Ishikawa (cell line): Measurements from ENCODE around the gene FASTKD2.

Source experiments
- CEBPB ChIP-seq: IDR thresholded peaks from 2 replicates; pipeline ENCODE4 v1.6.1; 2012
- CREB1 ChIP-seq: IDR thresholded peaks from 2 replicates; pipeline ENCODE4 v1.6.1; 2012; ENCODE audit warnings: low read depth
- EGR1 ChIP-seq: IDR thresholded peaks from 2 replicates; pipeline ENCODE4 v1.6.1; 2012
- EP300 ChIP-seq: IDR thresholded peaks from 2 replicates; pipeline ENCODE4 v1.6.1; 2012; ENCODE audit warnings: borderline replicate concordance
- NFIC ChIP-seq: IDR thresholded peaks from 2 replicates; pipeline ENCODE4 v1.6.1; 2012
- RAD21 ChIP-seq: IDR thresholded peaks from 2 replicates; pipeline ENCODE4 v1.6.1; 2012; ENCODE audit warnings: low read depth
- TAF1 ChIP-seq: IDR thresholded peaks from 2 replicates; pipeline ENCODE4 v1.6.1; 2012; ENCODE audit warnings: low read depth, mild to moderate bottlenecking
- TCF12 ChIP-seq: IDR thresholded peaks from 2 replicates; pipeline ENCODE4 v1.6.1; 2012; ENCODE audit warnings: low read depth
- TEAD4 ChIP-seq: IDR thresholded peaks from 2 replicates; pipeline ENCODE4 v1.6.1; 2012
- YY1 ChIP-seq: IDR thresholded peaks from 2 replicates; pipeline ENCODE4 v1.6.1; 2012; ENCODE audit warnings: low read depth
- ZBTB7A ChIP-seq: IDR thresholded peaks from 2 replicates; pipeline ENCODE4 v1.6.1; 2012; ENCODE audit warnings: low read depth
- TF ChIP-seq, protein P1 (sequence below): IDR thresholded peaks from 2 replicates; pipeline ENCODE4 v1.6.1; 2012
- TF ChIP-seq, protein P2 (sequence below): IDR thresholded peaks from 2 replicates; pipeline ENCODE4 v1.6.1; 2012; ENCODE audit warnings: low read depth, mild to moderate bottlenecking
- TF ChIP-seq, protein P3 (sequence below): IDR thresholded peaks from 2 replicates; pipeline ENCODE4 v1.6.1; 2012

DNA sequence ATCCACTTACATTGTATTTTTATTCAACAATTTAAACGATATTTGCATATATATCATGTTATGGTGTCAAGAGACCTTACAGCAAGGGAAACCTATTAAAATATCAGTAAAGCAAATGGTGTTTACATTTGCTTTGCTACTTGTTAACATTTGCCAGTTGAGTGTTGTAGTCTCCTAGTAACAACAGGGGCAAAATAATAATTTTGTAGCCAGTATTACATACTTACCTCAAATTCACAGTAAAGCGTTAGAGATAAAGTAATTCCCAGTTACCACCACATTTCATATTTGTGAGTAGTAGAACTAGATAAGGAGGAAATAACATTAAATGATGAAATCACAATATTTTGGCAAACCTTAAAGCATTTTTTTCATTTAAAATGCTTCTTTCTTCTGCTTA is 71.3 kb downstream of the FASTKD2 start:
- TF ChIP-seq, protein P1, sequence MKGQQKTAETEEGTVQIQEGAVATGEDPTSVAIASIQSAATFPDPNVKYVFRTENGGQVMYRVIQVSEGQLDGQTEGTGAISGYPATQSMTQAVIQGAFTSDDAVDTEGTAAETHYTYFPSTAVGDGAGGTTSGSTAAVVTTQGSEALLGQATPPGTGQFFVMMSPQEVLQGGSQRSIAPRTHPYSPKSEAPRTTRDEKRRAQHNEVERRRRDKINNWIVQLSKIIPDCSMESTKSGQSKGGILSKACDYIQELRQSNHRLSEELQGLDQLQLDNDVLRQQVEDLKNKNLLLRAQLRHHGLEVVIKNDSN = no peak
- TF ChIP-seq CREB1 (no peak), EGR1 (no peak), EP300 (no peak), CEBPB (no peak), YY1 (no peak), RAD21 (no peak), NFIC (no peak), TEAD4 (no peak), TAF1 (no peak), ZBTB7A (no peak), TCF12 (no peak)
- TF ChIP-seq, protein P2, sequence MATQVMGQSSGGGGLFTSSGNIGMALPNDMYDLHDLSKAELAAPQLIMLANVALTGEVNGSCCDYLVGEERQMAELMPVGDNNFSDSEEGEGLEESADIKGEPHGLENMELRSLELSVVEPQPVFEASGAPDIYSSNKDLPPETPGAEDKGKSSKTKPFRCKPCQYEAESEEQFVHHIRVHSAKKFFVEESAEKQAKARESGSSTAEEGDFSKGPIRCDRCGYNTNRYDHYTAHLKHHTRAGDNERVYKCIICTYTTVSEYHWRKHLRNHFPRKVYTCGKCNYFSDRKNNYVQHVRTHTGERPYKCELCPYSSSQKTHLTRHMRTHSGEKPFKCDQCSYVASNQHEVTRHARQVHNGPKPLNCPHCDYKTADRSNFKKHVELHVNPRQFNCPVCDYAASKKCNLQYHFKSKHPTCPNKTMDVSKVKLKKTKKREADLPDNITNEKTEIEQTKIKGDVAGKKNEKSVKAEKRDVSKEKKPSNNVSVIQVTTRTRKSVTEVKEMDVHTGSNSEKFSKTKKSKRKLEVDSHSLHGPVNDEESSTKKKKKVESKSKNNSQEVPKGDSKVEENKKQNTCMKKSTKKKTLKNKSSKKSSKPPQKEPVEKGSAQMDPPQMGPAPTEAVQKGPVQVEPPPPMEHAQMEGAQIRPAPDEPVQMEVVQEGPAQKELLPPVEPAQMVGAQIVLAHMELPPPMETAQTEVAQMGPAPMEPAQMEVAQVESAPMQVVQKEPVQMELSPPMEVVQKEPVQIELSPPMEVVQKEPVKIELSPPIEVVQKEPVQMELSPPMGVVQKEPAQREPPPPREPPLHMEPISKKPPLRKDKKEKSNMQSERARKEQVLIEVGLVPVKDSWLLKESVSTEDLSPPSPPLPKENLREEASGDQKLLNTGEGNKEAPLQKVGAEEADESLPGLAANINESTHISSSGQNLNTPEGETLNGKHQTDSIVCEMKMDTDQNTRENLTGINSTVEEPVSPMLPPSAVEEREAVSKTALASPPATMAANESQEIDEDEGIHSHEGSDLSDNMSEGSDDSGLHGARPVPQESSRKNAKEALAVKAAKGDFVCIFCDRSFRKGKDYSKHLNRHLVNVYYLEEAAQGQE = no peak
- TF ChIP-seq, protein P3, sequence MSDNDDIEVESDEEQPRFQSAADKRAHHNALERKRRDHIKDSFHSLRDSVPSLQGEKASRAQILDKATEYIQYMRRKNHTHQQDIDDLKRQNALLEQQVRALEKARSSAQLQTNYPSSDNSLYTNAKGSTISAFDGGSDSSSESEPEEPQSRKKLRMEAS = no peak
